Mammary microvascular endothelial cell (primary cell): ENCODE measurements around the gene TRIM49D1. TPM values are rescaled to one million over a fixed set of nuclear protein-coding genes. Genes with fewer than 3 reads are reported as not detected.

Source experiments
- total RNA-seq: library from RNA; depleted of rRNA; stranded (reverse); fragments of >200 nt; gene quantifications from 2 replicates; pipeline ENCODE4 v1.2.3, GENCODE V29; 2015

Gene TRIM49D1
- total RNA-seq: not detected in 2 replicates

GRCh38 chr11:89922195-89922660 lies at the start of gene TRIM49D1:
Gene TRIM49D1, minus strand, starts transcription at chr11:89922245. Its CDS starts 4,535 bp downstream, at chr11:89917710.

GRCh38 chr11:89965737-89966136 lies 43.7 kb upstream of the TRIM49D1 start, which contains the start of gene TRIM64:
Gene TRIM64, plus strand, starts transcription at chr11:89966037. Its CDS starts 2,467 bp downstream, at chr11:89968504.

GRCh38 chr11:89923764-89924163 lies 1.7 kb upstream of the TRIM49D1 start, which contains the start of gene TRIM49D2:
Gene TRIM49D2, plus strand, starts transcription at chr11:89924064. Its CDS starts 2,698 bp downstream, at chr11:89926762.

Other genes with a start within 250 kb of the TRIM49D1 start
- not detected in 2 replicates for gene TRIM77, start 211.9 kb downstream of the TRIM49D1 start, total RNA-seq
- gene TRIM49, start 113.7 kb downstream of the TRIM49D1 start, total RNA-seq: not detected in 2 replicates
- not detected in 2 replicates for gene TRIM64B, start 43.8 kb downstream of the TRIM49D1 start, total RNA-seq
- not detected in 2 replicates for gene TRIM49D2, start 1.8 kb upstream of the TRIM49D1 start, total RNA-seq
- not detected in 2 replicates for gene TRIM64, start 43.8 kb upstream of the TRIM49D1 start, total RNA-seq
- gene TRIM49C, start 108.9 kb upstream of the TRIM49D1 start, total RNA-seq: not detected in 2 replicates
- gene UBTFL1, start 163.7 kb upstream of the TRIM49D1 start, total RNA-seq: not detected in 2 replicates
- gene NAALAD2, start 212.4 kb upstream of the TRIM49D1 start, total RNA-seq: 0.13 and 0.20 TPM in 2 replicates